HL-60/S4 treated with retinoic acid at 250 ng/mL for 4 days and 3 days (cell line): ENCODE measurements around the gene MKNK2.
"Not testable (repeated sequence)": the region's sequence is repeated elsewhere in the genome, so short reads cannot be mapped to it uniquely, and the experiment has no call there.

Experiments used
- in situ Hi-C: fragments of 300-500 bp; cut with MboI; formaldehyde crosslinking; loops from 2 replicates; pipeline ENCODE4 v1.7.0; 2022; ENCODE audit warnings: low sequenced_read_pairs

The MKNK2 gene

GRCh38 chr19:1997353-1998233 lies 53.5 kb downstream of the MKNK2 start:
- in situ Hi-C loops = no loop called here

DNA sequence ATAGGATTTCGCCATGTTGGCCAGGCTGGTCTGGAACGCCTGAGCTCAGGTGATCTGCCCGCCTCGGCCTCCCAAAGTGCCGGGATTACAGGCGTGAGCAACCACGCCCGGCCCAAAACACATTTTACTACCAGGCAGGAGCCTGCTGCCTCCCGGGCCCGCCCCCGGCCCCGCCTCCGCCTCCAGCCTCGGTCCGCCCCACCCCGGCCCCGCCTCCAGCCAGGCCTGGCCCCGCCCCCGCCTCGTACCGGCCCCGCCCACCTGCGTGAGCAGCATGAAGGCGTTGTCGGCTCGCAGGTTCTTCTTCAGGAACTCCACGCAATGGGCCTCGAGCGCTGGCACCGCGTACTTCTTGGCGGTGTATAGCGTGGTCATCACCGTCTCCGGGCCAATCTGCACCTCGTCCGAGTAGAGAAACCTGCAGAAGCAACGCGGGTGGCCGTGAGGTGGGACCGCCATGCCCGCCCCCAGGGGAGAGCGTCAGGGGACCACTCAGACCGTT lies 58.2 kb downstream of the MKNK2 start:
- in situ Hi-C loops = no loop called here

GRCh38 chr19:1991018-1991913 lies 59.8 kb downstream of the MKNK2 start:
- in situ Hi-C loops = no loop called here

GRCh38 chr19:1990230-1991017 lies 60.6 kb downstream of the MKNK2 start:
- in situ Hi-C loops = no loop called here

DNA sequence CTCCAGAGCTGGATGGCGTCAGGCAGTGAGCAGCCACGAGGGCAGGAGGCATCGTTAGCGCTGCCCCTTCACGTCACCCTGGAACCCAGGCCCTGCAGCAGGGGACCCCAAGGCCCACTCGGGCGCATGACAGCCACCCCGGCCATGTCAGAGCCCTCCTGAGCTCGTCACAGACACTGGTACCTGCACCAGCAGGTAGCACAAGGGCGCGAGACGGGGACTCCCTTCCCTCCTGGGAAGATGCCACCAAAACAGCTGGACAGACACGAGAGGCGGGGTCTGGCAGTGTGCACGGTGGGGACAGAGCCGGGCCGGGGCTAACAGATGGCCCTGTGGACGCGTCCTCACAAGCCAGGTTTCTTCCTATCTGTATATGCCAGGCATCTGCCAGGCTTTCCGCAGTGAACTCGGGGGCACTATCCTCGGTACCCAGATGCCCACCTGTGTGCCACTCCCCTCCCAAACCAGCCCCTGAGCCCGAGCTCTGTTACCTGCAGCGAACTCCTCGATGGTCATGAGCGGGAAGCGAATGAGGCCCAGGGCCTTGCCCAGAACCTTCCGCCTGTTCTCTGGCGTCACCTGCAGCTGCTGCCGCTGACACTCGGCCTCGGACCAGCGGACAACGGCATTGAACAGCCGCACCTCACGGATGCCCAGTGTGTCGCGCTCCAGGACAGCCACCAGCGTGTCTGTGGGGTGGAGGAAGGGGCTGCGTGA lies 61.4 kb downstream of the MKNK2 start:
- in situ Hi-C loops = no loop called here

DNA sequence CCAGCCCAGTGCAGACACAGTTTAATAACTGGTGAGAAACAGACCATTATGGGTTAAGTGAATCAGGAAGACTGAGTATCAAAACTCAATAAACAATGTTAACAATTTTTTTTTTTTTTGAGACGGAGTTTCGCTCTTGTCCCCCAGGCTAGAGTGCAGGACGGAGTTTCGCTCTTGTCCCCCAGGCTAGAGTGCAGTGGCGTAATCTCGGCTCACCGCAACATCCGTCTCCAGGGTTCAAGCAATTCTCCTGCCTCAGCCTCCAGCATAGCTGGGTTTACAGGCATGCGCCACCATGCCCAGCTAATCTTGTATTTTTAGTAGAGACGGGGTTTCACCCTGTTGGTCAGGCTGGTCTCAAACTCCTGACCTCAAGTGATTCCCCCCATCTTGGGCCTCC lies 62.6 kb downstream of the MKNK2 start:
- in situ Hi-C loops = not testable (repeated sequence)
